ENCODE results near the gene ROBO1. TPM values are rescaled to one million over a fixed set of nuclear protein-coding genes. Genes with fewer than 3 reads are reported as not detected.

The ROBO1 gene
- total and polyA plus RNA-seq, 2 of the 13 experiments (the other 11 are each of a cell fraction or from before 2014, with no cell fraction given) = 52.2 to 71.0 TPM

GRCh38 chr3:78580681-78581080 lies 1187.1 kb downstream of the ROBO1 start:
- TF ChIP-seq PAF1 (CRISPR knock-in tag; IDR thresholded peaks at IDR 0.05) = no peak
- TF ChIP-seq YY1 (IDR thresholded peaks at IDR 0.05; ENCODE audit: insufficient read depth, insufficient replicate concordance, low read depth, low read length) = no peak
- TF ChIP-seq ZNF563 (CRISPR knock-in tag; IDR thresholded peaks at IDR 0.05) = no peak
- no peak for TF ChIP-seq NFE2L1 (CRISPR knock-in tag; IDR thresholded peaks at IDR 0.05; ENCODE audit: borderline replicate concordance)
- TF ChIP-seq SP140L (CRISPR knock-in tag; IDR thresholded peaks at IDR 0.05; ENCODE audit: borderline replicate concordance) = no peak
- TF ChIP-seq REPIN1 (CRISPR knock-in tag; IDR thresholded peaks at IDR 0.05; ENCODE audit: borderline replicate concordance, low read depth) = no peak
- no peak for TF ChIP-seq CREB3 (CRISPR knock-in tag; IDR thresholded peaks at IDR 0.05)
- TF ChIP-seq ZBTB42 (CRISPR knock-in tag; IDR thresholded peaks at IDR 0.05) = no peak
- FAIRE-seq = no peak
- Histone ChIP-seq H3K4me2 (ENCODE audit: low read depth, low read length) (no peak overlapping the region), H2AFZ (ENCODE audit: low read length) (no peak overlapping the region), H4K20me1 (ENCODE audit: insufficient read depth, low read length) (no peaks in the 10 kb centered on the region), H3K36me3 (replicated peaks in 1 of 2; ENCODE audit: control insufficient read depth in 1 of 2, insufficient read depth in 2 of 2, low read length in 2 of 2) (no peaks in the 10 kb centered on the region), H3K9me3 (ENCODE audit: low read length) (no peaks in the 10 kb centered on the region), H3K27me3 (ENCODE audit: control insufficient read depth in 1 of 2, insufficient read depth in 2 of 2, low read length in 2 of 2) (no peaks in the 10 kb centered on the region; a peak in 1 of 5 replicates), H3K79me2 (ENCODE audit: insufficient read depth, low read length) (no peaks in the 10 kb centered on the region), H3K9ac (ENCODE audit: insufficient read depth, low read depth, low read length) (no peak overlapping the region), H3K4me3 (replicated peaks in 1 of 3; ENCODE audit: insufficient read depth in 1 of 3, low read depth in 2 of 3, low read length in 3 of 3) (no peak overlapping the region), H3K4me1 (ENCODE audit: insufficient read depth, low read length) (no peaks in the 10 kb centered on the region), H3K27ac (ENCODE audit: extremely low read length, insufficient read depth, low read length) (no peak overlapping the region)
- BruUV-seq (replicated peaks) = no TSS peak
- in situ Hi-C loops (cut with HindIII; ENCODE audit: extremely low pct_ligation_motif_present, low pct_unique_long_range_greater_than_20kb) (no loop called here), intact Hi-C loops (cut with micrococcal nuclease; ENCODE audit: unreplicated experiment) (no loop called here)
- ATAC-seq = no peak
- DNase-seq (ENCODE audit: low spot score) = no peak
- ChIA-PET CTCF (ENCODE audit: low intra/inter-chr PET ratio, low total read pairs) (no interaction called here), POLR2A (no interaction called here)
- WGBS (ENCODE audit: low lambda C conversion rate) = 18% methylated on average over 2 of the region's 2 CpGs

- in situ Hi-C loops (cut with HindIII; ENCODE audit: extremely low pct_ligation_motif_present, low pct_unique_long_range_greater_than_20kb) (no loop called here), intact Hi-C loops (cut with micrococcal nuclease; ENCODE audit: unreplicated experiment) (no loop called here)
- no peaks in the 10 kb centered on the region for H4K20me1 ChIP-seq (ENCODE audit: insufficient read depth, low read length)
- no peaks in the 10 kb centered on the region for H3K9me3 ChIP-seq (ENCODE audit: low read length)
- H3K4me2 ChIP-seq (ENCODE audit: low read depth, low read length) = no peak overlapping the region
- ATAC-seq = no peak
- BruUV-seq (replicated peaks) = no TSS peak
- H3K36me3 ChIP-seq (replicated peaks in 1 of 2; ENCODE audit: control insufficient read depth in 1 of 2, insufficient read depth in 2 of 2, low read length in 2 of 2) = no peaks in the 10 kb centered on the region
- H3K9ac ChIP-seq (ENCODE audit: insufficient read depth, low read depth, low read length) = no peak overlapping the region
- CTCF ChIA-PET (ENCODE audit: low intra/inter-chr PET ratio, low total read pairs) = no interaction called here
- POLR2A ChIA-PET = no interaction called here
- no peak overlapping the region for H3K27ac ChIP-seq (ENCODE audit: extremely low read length, insufficient read depth, low read length)
- WGBS (ENCODE audit: low lambda C conversion rate) = 0% methylated on average over 1 of the region's 1 CpG
- H3K27me3 ChIP-seq (ENCODE audit: control insufficient read depth in 1 of 2, insufficient read depth in 2 of 2, low read length in 2 of 2) = peaks cover 0 to 2% of the 10 kb centered on the region in 2 experiments; a peak in 2 of 5 replicates
- no peak overlapping the region for H3K4me3 ChIP-seq (replicated peaks in 1 of 3; ENCODE audit: insufficient read depth in 1 of 3, low read depth in 2 of 3, low read length in 3 of 3)
- H3K4me1 ChIP-seq (ENCODE audit: insufficient read depth, low read length) = no peaks in the 10 kb centered on the region
- DNase-seq (ENCODE audit: low spot score) = no peak
- no peak for FAIRE-seq
- H3K79me2 ChIP-seq (ENCODE audit: insufficient read depth, low read length) = no peaks in the 10 kb centered on the region
- H2AFZ ChIP-seq (ENCODE audit: low read length) = no peak overlapping the region
- TF ChIP-seq DMAP1 (CRISPR knock-in tag; IDR thresholded peaks at IDR 0.05) = no peak
- TF ChIP-seq NPAS2 (CRISPR knock-in tag; IDR thresholded peaks at IDR 0.05; ENCODE audit: borderline replicate concordance) = no peak
- TF ChIP-seq BCL3 (CRISPR knock-in tag; IDR thresholded peaks at IDR 0.05) = no peak
- TF ChIP-seq ZNF12 (CRISPR knock-in tag; IDR thresholded peaks at IDR 0.05) = no peak
- no peak for TF ChIP-seq THAP8 (CRISPR knock-in tag; IDR thresholded peaks at IDR 0.05; ENCODE audit: borderline replicate concordance)
- no peak for TF ChIP-seq ZNF703 (CRISPR knock-in tag; IDR thresholded peaks at IDR 0.05; ENCODE audit: borderline replicate concordance)
- no peak for TF ChIP-seq ZNF230 (CRISPR knock-in tag; IDR thresholded peaks at IDR 0.05)
- no peak for TF ChIP-seq ZNF503 (CRISPR knock-in tag; IDR thresholded peaks at IDR 0.05)
These were observed 1196.3 kb downstream of the ROBO1 start for GRCh38 chr3:78571486-78571885.
